CD14-positive monocyte (primary cell): ENCODE results near the gene TPD52L1. TPM values are rescaled to one million over a fixed set of nuclear protein-coding genes. Genes with fewer than 3 reads are reported as not detected.

ENCODE experiments used
- DNase-seq, 3 donors: peaks; one replicate each; pipeline ENCODE4 v3.0.0-alpha.2; 2011 to 2022
- H2AFZ ChIP-seq: 2 replicates; pipeline ENCODE4 v1.6.0; 2012; ENCODE audit warnings: mild to moderate bottlenecking, low read depth, low read length, inconsistent platforms; ENCODE audit not compliant: insufficient read depth, poor library complexity, severe bottlenecking
- H3K27ac ChIP-seq, 2 donors: 1 replicate in 1 of 2; 2 replicates in 1 of 2; pipeline ENCODE4 v1.5.1; 2012 to 2013; ENCODE audit warnings: low read length in 2 of 2, control low read depth in 1 of 2, inconsistent platforms in 1 of 2, low read depth in 1 of 2, mild to moderate bottlenecking in 1 of 2
- H3K27me3 ChIP-seq, 2 donors: one replicate each; pipeline versions ENCODE4 v1.6.0 to v1.6.1; 2011 to 2013; ENCODE audit warnings: low read length in 2 of 2; ENCODE audit not compliant: control insufficient read depth in 2 of 2, insufficient read depth in 2 of 2
- H3K36me3 ChIP-seq, 2 donors: replicated peaks in 1 of 2; 1 replicate in 1 of 2; 2 replicates in 1 of 2; pipeline versions ENCODE4 v1.5.1 to v1.6.1; 2012 to 2013; ENCODE audit warnings: low read length in 2 of 2, control low read depth in 1 of 2, inconsistent platforms in 1 of 2, mild to moderate bottlenecking in 1 of 2; ENCODE audit not compliant: insufficient read depth in 2 of 2, control insufficient read depth in 1 of 2
- H3K4me1 ChIP-seq, 2 donors: 1 replicate in 1 of 2; 2 replicates in 1 of 2; pipeline versions ENCODE4 v1.5.1 to v1.6.1; 2012 to 2013; ENCODE audit warnings: low read length in 2 of 2, control low read depth in 1 of 2, inconsistent platforms in 1 of 2, mild to moderate bottlenecking in 1 of 2, moderate library complexity in 1 of 2; ENCODE audit not compliant: insufficient read depth in 2 of 2, control insufficient read depth in 1 of 2
- H3K4me2 ChIP-seq: replicated peaks from 2 replicates; pipeline ENCODE3; 2012; ENCODE audit warnings: low read length, moderate library complexity, mild to moderate bottlenecking; ENCODE audit not compliant: poor library complexity, severe bottlenecking; ENCODE audit errors: extremely low read depth
- H3K4me3 ChIP-seq, 3 experiments: fragments of 200-600 bp in 1 of 3; sonication (generic) in 1 of 3; replicated peaks in 1 of 3; 1 replicate in 2 of 3; 2 replicates in 1 of 3; pipeline ENCODE4 v1.5.1; 2011 to 2013; ENCODE audit warnings: low read length in 3 of 3, mild to moderate bottlenecking in 3 of 3, control low read depth in 2 of 3, low read depth in 2 of 3, inconsistent platforms in 1 of 3, moderate library complexity in 1 of 3
- H3K79me2 ChIP-seq: 2 replicates; pipeline ENCODE4 v1.6.0; 2012; ENCODE audit warnings: mild to moderate bottlenecking, control low read depth, inconsistent platforms, low read length, moderate library complexity; ENCODE audit not compliant: insufficient read depth
- H3K9ac ChIP-seq: 2 replicates; pipeline ENCODE4 v1.6.0; 2017; ENCODE audit warnings: low read length, mild to moderate bottlenecking; ENCODE audit not compliant: insufficient read depth, poor library complexity, severe bottlenecking
- H3K9me3 ChIP-seq, 2 donors: replicated peaks in 1 of 2; 1 replicate in 1 of 2; 2 replicates in 1 of 2; pipeline versions ENCODE4 v1.5.1 to v1.6.1; 2012 to 2013; ENCODE audit warnings: low read length in 2 of 2, control low read depth in 1 of 2; ENCODE audit not compliant: control insufficient read depth in 1 of 2, insufficient read depth in 1 of 2
- H4K20me1 ChIP-seq: 2 replicates; pipeline ENCODE4 v1.6.0; 2012; ENCODE audit warnings: mild to moderate bottlenecking, low read length, control low read depth, moderate library complexity; ENCODE audit not compliant: insufficient read depth
- H3K27ac Mint-ChIP-seq, 7 donors: one replicate each; pipeline ENCODE4 v1.8.0; 2020; ENCODE audit warnings: mild to moderate bottlenecking in 7 of 7, mixed read lengths in 7 of 7, moderate library complexity in 6 of 7, inconsistent platforms in 2 of 7
- H3K27me3 Mint-ChIP-seq, 3 donors: one replicate each; pipeline ENCODE4 v1.8.0; 2021 to 2022; ENCODE audit warnings: low read depth in 3 of 3, mild to moderate bottlenecking in 3 of 3, mixed read lengths in 3 of 3, moderate library complexity in 3 of 3, inconsistent platforms in 1 of 3
- H3K36me3 Mint-ChIP-seq, 2 donors: one replicate each; pipeline ENCODE4 v1.8.0; 2020; ENCODE audit warnings: mixed read lengths in 2 of 2, inconsistent platforms in 1 of 2, mild to moderate bottlenecking in 1 of 2
- H3K4me1 Mint-ChIP-seq: one replicate; pipeline ENCODE4 v1.8.0; 2020; ENCODE audit warnings: mild to moderate bottlenecking, mixed read lengths
- H3K4me3 Mint-ChIP-seq, 2 donors: one replicate each; pipeline ENCODE4 v1.8.0; 2020; ENCODE audit warnings: mild to moderate bottlenecking in 2 of 2, mixed read lengths in 2 of 2, moderate library complexity in 1 of 2
- H3K9me3 Mint-ChIP-seq, 7 donors: one replicate each; pipeline ENCODE4 v1.8.0; 2020 to 2022; ENCODE audit warnings: mixed read lengths in 7 of 7, mild to moderate bottlenecking in 6 of 7, moderate library complexity in 6 of 7, inconsistent platforms in 2 of 7
- CTCF ChIP-seq: fragments of 200-600 bp; IDR thresholded peaks from one replicate; pipeline ENCODE4 v1.8.0; 2022; ENCODE audit warnings: antibody characterized with exemption, mild to moderate bottlenecking
- WGBS: methylation state at CpG from one replicate; pipeline ENCODE4 v1.1.5; 2013; ENCODE audit warnings: missing lambda C conversion rate; ENCODE audit not compliant: insufficient coverage; 5-methylcytosine and 5-hydroxymethylcytosine counted together
- intact Hi-C, 2 donors: fragments of 100-400 bp; cut with micrococcal nuclease; formaldehyde crosslinking; loops; one replicate each; pipeline versions ENCODE4 v1.15.0 to v1.15.1; 2023
- polyA plus RNA-seq, 3 donors: library from polyadenylated mRNA; depleted of rRNA in 1 of 3; unstranded in 2 of 3; stranded (reverse) in 1 of 3; fragments of 300-500 nt in 2 of 3; fragments of >200 nt in 1 of 3; fragmentation: Illumina TruSeq in 2 of 3; gene quantifications; 1 replicate in 2 of 3; 2 replicates in 1 of 3; pipeline ENCODE4 v1.2.3, GENCODE V29; 2012 to 2021

Gene TPD52L1
- polyA plus RNA-seq, 3 donors: not detected

GRCh38 chr6:125163811-125164210 lies 10.2 kb downstream of the TPD52L1 start:
- DNase-seq: no peak
- H3K27ac ChIP-seq: no peak overlapping the region
- Mint-ChIP-seq H3K27me3 (peaks cover 2 to 6% (median 4%) of the 10 kb centered on the region in 3 donors), H3K27ac (no peak overlapping the region), H3K4me3 (no peak overlapping the region), H3K36me3 (no peaks in the 10 kb centered on the region), H3K4me1 (no peaks in the 10 kb centered on the region), H3K9me3 (peaks cover 0 to 7% (median 2%) of the 10 kb centered on the region in 7 donors)
- no peaks in the 10 kb centered on the region for H4K20me1 ChIP-seq
- H2AFZ ChIP-seq: no peak overlapping the region
- H3K79me2 ChIP-seq: no peaks in the 10 kb centered on the region
- no peaks in the 10 kb centered on the region for H3K36me3 ChIP-seq
- intact Hi-C loops: no loop called here
- H3K4me3 ChIP-seq: no peak overlapping the region
- no CpG with 5 or more reads among the region's 1 CpG for WGBS
- no peaks in the 10 kb centered on the region for H3K4me1 ChIP-seq
- no peak overlapping the region for H3K4me2 ChIP-seq
- no peak for TF ChIP-seq CTCF
- H3K9ac ChIP-seq: no peak overlapping the region
- no peaks in the 10 kb centered on the region for H3K27me3 ChIP-seq
- no peaks in the 10 kb centered on the region for H3K9me3 ChIP-seq

GRCh38 chr6:125164696-125165095 lies 11.1 kb downstream of the TPD52L1 start:
- Histone ChIP-seq H4K20me1 (no peaks in the 10 kb centered on the region), H3K9me3 (no peaks in the 10 kb centered on the region), H3K27ac (no peak overlapping the region), H3K9ac (no peak overlapping the region), H3K79me2 (no peaks in the 10 kb centered on the region), H3K4me2 (no peak overlapping the region), H3K27me3 (no peaks in the 10 kb centered on the region), H3K36me3 (no peaks in the 10 kb centered on the region), H3K4me1 (peaks cover 0 to 8% of the 10 kb centered on the region in 2 donors), H3K4me3 (no peak overlapping the region), H2AFZ (no peak overlapping the region)
- DNase-seq: peak in 1 of 3 donors; percentile 17
- Mint-ChIP-seq H3K27ac (no peak overlapping the region), H3K4me3 (no peak overlapping the region), H3K4me1 (peaks cover 4% of the 10 kb centered on the region), H3K36me3 (no peaks in the 10 kb centered on the region), H3K27me3 (peaks cover 4 to 6% (median 5%) of the 10 kb centered on the region in 3 donors), H3K9me3 (peaks cover 0 to 7% (median 4%) of the 10 kb centered on the region in 7 donors)
- intact Hi-C loops: no loop called here
- TF ChIP-seq CTCF: no peak
- 84% methylated on average over 2 of the region's 4 CpGs for WGBS
